Stimulated activated CD4-positive, alpha-beta T cell treated with anti-CD3 and anti-CD28 coated beads, Interleukin-2, amount 100 ng/mL, for 48 hours (primary cell): ENCODE results near the gene ARMC6.
A peak's percentile ranks its signal among the peaks of the same experiment; 100 is the strongest.
"Not testable (repeated sequence)": the region's sequence is repeated elsewhere in the genome, so short reads cannot be mapped to it uniquely, and the experiment has no call there.

Source experiments
- DNase-seq, 2 donors: peaks; one replicate each; pipeline ENCODE4 v3.0.0-alpha.2; 2020

The ARMC6 gene

DNA sequence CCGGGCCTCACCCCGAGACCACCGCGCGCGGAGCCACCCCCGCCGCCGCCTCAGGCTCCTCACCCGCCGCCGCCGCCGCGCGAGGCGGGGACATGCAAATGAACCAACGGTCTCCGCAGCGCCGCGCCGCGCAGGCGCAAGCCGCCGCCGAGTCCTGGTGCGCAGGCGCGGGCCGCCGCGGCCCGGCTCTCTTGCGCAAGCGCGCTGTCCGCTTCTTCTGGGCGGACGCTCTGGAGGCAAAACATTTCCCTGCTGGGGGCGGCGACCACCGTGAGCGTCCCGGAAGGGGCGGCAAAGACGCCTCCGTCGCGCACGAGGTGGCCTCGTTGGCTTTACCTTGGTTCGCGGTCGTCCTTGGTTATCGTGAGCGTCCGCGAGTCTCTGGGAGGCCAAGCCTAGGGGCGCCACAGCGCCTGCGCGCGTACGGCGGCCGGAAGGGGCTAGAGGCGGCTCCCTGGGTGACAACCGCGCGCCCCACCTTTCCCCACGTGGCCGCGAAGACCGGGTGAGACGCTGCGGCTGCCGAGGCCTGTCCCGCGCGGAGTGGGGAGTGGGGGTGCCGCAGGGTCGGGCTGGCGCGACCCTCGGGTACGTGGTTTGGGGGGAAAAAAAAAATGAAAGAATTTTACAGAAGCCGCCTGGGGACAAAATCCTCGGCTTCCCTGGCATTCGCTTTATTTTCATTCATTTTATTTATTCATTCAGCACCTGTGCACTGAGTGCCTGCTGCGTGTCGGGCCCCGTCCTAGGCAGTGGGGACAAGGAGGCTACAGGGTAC is at the start of gene ARMC6, which contains the start of gene SUGP2:
Gene ARMC6, plus strand, starts transcription at position 178 of the 778 bp plus-strand sequence. CDS start 607 bp downstream, outside the sequence.
Gene SUGP2, minus strand, starts transcription at position 92 of the 778 bp plus-strand sequence. CDS start 2,446 bp downstream, outside the sequence.
- DNase-seq: peak; percentile 83 to 84

DNA sequence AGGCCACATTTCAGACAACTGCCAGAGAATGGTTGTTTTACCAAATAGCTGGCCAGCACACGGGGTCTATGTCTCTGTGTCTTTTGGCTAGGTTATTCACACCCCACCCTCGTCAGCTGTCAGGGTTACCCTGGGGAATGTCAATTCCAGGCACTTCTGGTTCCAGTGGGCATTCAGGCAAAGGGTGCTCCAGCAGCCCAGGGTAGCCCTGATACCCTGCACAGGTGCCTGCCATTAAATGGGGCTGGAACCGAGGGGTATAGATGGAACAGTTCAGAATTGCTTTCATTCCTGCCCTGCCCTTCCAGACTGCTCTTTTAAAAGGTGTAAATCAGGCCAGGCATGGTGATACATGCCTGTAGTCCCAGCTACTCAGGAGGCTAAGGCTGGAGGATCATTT is 49.2 kb upstream of the ARMC6 start:
- DNase-seq: no peak

DNA sequence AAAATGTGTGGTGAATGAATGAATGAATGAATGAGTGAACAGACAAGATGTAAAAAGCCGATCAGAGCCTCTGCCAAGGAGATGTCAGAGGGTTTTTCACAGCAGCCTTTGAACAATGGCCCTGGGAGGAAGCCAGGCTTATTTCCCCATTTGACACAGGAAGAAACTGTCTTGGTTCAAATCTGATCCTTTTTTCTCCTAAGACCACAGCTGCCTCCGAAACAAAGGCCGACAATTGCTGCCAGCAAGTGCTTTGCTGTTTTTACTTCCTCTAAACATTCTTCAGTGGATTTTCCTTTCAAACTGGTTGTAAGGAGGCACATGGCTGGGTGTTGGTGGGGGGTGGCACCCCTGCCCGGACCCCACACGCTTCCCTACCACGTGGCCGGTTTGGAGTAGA is 48.1 kb upstream of the ARMC6 start:
- no peak for DNase-seq

DNA sequence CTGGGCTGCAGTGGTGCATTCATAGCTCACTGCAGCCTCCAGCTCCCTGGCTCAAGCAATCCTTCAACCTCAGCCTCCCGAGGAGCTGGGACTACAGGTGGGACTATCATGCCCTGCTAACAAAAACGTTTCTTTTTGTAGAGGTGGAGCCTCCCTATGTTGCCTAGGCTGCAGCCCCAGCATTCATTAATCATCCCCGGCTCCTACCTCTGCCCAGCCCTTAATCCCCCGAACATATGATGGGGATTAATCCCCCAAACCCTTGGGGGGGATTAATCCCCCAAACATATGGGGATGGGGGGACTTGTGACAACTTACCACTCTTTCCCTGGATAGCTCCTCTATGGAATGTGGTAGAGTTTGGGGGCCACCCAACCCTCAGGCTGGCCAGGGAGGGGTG is 45.9 kb upstream of the ARMC6 start:
- DNase-seq: no peak

DNA sequence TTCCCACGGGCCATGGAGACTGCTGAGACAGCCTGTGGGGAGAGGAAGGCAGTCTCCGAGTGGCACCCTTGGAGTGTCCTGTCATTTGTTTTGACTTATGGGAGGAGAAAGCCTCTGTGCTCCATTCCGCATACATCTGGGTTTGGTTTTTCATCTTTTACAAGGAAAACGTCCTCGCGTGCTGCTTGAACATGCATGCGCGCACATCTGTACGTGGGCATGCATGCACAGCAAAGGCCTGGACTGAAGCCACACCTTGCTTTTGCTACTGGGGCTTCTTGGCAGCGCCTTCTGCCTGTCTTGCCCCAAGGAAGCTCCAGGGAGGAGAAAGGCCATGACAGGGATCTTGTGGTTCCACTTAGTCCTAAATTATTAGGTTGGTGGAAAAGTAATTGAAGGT is 44.1 kb upstream of the ARMC6 start:
- no peak for DNase-seq

DNA sequence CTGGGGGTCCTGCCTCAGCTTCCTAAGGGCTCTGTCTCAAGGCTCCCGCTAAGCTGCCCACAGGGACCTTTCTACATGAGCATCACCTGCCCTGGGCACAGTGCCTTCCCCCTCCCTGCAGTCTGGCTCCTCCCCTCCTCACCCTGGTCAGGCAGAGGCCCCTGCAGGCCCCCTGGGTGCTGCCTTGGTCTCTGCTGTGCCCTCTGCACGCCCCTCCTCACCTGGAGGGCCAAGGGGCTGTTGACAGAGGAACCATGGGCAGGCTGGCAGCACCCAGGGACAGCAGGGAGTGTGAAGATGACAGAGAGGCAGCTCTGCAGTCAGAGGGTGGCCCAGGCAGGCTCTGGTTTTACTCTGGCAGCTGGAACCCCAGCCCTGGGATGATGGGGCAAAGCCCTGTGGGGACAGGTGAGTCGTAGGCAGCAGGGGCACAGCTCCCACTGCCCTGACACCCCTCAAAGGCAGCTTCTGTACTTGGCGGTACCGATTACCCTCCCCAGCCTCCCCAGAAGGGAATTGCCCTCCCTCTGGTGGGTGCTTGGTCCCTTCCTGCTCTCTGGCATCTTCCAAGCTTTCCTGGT is 43.2 kb upstream of the ARMC6 start:
- DNase-seq: no peak

DNA sequence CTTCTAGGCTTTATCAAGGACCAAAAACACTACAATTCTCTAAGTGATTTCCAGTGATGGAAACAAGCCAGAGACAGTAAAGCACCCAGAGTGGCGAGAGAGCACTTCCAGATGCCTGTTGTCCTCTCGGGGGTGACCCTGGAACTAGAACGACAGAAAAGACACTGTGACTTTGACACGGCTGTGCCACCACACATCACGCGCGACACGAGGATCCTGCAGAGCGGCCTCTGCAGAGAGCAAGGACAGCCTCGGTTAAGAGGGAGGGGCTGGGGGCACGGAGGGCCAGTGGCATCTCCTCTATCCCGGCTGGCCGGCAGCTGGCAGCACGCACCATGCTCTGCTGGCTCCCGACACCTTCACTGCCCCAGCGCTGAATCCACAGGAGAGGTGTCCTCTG is 42.4 kb upstream of the ARMC6 start:
- no peak for DNase-seq

DNA sequence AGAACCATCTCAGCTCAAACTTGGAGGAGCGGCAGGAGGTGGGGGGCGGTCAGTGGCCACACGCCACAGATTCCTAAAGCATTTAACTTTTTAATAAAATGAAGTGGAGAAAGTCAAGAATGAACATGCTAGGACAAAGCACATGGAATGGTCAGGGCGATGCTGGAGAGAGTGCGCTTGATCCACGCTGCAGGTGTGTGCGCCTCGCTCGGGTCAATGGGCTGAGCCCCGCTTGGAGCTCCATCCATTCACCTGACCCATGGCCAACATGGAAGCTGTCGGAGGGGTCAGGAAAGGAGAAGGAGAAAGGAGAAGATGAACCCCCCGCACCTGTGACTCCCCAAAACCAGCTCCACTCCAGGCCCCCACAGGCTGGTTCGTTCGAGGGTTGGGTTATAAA is 41.9 kb upstream of the ARMC6 start:
- DNase-seq: no peak

DNA sequence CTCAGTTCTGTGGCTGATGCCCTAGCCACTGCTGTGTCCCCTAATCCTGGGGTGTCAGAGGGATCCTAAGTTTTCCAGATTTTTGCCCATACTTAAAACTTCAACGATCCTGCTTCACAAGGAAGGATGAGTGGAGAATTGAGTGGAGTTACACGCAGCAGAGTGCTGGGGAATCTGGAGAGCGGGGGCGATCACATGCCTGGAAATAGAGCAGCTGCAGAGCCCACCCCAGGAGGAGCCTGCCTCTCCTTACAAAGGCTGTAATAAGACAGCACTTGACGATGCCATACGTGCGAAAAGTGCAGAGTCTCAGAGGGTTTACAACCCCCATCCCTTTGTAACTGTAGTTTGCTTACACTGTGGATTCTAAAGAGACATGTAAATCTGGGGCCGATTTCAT is 40.7 kb upstream of the ARMC6 start:
- no peak for DNase-seq

DNA sequence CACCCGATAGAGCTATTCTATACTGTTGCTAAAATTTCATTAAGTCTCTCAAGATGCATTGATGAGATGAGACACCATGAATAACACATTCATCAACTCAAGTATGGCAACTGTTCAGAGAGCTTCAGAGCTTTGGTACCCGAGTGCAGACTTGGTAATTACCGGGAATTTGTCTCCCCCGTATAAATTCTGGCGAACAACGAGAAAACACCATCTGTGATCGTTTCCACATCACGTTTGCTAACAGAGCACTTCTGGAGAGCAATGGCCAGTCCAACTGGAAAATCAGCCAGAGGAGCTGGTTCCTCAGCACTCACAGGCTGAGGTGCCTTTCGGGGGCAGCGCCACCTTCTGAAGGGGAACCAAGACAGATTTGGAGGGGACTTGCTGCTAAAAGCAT is 40.3 kb upstream of the ARMC6 start:
- no peak for DNase-seq

DNA sequence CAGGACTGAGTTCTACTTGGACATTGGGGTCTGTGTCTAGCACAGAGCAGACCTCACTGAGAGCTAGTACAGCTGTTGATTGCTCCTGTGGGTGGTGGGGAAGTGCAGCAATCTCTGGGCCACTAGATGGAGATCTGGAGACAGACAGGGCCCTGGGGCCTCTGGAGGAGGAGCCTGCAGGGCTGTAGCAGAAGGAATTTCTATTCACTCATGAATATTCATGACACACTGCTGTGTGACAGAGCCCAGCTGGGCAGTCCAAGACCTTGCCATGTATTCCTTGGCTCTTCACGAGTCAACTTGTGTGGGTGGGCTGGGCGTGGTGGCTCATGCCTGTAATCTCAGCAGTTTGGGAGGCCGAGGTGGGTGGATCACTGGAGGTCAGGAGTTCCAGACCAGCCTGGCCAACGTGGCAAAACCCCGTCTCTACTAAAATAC is 37.6 kb upstream of the ARMC6 start:
- DNase-seq: no peak

DNA sequence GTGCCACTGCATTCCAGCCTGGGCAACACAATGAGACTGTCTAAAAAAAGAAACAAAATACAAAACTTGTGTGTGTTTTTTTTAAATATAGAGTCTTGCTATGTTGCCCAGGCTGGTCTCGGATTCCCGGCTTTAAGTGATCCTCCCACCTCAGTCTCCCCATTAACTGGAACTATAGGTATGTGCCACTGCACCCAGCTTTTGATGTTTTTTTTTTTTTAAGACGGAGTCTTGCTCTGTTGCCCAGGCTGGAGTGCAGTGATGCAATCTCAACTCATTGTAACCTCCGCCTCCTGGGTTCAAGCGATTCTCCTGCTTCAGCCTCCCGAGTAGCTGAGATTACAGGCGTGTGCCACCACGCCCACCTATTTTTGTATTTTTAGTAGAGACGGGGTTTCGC is 37.1 kb upstream of the ARMC6 start:
- no peak for DNase-seq

DNA sequence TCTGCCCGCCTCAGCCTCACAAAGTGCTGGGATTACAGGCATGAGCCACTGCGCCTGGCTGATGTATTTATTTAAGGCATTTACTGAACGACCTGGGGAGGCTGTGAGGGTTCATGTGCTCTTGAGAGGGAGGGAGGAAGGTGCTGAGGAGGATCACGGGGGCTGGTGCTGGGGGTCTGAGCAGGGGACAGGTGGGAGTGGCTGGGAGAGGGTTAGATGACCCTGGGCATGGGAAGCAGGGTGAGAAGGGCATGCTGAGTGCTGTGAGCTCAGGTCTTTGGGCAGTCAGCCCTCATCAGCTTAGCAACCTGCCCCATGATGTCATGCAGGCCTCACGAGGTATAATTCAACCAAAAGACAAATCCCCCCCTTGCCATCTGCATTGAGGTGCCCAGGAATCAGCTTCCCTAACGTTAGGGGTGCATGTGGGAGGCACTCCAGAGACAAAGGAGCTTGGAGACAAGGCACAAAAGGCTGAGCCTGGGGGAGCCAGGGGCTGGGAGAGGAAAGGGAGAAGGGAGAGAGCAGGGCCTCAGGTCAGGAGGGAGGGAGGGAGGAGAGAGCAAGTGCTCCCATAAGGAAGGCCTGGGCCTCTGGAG is 36.5 kb upstream of the ARMC6 start:
- DNase-seq: no peak

DNA sequence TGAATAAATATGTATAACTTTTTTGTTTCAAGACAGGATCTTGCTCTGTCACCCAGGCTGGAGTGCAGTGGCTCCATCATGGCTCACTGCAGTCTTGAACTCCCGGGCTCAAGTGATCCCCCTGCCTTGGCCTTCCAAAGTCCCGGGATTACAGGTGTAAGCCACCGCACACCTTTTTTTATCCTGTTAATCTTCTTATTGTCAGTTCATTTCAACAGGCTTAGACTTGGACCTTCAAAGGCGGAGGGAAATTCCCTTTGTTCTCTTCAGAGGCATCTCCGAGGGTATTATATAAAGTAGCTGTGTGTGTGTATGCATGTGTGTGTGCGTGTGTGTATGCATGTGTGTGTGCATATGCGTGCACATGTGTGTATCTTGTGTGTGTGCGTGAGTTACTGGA is 35.1 kb upstream of the ARMC6 start:
- DNase-seq: no peak

DNA sequence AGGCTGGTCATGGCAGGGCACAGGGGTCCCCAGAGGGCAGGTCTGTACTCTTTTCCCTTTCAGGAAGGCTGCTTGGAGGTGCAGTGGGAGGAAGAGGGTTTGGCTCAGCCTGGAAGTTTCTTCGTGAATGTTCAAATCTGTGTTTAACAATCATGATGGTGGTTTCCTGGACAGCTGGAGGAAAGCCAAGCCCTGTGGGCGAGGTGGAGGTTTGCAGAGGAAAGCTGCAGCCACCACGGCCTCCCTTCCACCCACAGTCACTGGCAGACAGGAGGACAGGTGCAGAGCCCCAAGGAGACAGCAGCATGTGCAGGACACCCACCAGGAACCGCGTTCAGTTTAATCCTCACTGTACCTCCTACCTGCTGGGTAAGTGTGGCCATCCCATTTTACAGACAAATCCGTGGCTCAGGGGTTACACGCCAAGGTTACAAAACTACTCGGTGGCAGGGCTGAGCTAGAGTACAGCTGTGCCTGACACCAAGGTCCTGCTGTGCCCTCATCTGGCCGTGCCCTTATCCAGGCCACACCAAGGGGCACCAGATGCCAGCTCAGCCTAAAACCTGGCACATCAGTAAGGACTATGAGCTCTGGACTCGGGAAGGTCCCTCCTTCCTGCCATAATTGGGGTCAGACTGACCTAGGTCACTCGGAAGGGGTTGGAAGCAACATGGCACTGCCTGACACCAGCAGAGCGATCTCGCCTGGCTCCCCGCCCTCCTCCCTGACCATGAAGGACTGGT is 34.2 kb upstream of the ARMC6 start:
- no peak for DNase-seq

DNA sequence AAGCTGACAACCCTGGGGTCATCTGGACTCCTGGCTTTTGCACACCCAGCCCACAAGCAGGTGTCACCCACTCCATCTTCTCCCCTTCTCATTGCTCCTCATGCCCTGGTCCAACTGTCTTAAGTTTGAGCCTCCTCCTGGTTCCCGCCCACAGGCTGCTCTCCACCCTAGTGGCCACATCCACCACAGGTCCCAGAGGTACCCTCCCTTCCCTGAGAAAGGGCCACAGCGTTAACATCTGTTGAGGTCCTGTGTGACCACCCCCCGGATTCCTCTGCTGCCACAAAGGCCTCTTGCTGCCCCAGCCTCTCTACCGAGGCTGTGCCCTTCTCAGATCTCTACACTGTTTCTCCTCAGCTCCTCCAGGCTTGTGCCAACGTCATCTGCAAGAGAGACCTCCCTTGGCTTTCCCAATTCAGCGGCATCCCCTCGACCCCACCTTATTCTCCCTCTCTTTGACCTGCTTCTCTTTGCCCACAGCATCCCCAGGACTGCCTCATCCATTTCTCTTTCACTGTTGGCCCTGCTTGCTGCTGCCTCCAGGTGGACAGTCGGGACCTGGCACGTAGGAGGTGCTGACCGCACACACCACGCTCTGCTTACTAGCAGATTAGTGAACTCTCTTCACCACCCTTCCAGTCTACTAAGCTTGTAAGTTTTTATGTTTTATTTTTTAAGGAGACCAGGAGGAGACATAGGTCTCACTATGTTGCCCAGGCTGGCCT is 33.3 kb upstream of the ARMC6 start:
- no peak for DNase-seq

DNA sequence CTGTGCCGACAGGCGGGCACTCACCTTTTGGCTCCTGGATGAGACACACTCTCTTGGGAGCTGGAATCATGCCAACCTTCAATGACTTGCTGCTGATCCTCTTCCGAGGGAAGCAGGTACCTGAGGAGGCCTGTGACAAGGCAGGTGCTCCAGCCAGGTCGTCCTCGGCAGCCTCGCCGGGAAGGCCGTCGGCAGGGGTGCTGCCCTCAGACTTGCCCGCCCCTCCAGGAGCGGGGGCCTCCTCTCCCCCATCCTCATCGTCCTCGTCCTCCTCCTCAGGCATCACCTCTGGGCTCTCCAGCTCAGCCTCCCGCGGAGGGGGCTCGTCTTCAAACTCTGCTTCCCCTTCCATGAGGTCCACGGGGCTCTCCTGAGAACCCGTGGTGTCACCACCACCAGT is 29.3 kb upstream of the ARMC6 start:
- no peak for DNase-seq

DNA sequence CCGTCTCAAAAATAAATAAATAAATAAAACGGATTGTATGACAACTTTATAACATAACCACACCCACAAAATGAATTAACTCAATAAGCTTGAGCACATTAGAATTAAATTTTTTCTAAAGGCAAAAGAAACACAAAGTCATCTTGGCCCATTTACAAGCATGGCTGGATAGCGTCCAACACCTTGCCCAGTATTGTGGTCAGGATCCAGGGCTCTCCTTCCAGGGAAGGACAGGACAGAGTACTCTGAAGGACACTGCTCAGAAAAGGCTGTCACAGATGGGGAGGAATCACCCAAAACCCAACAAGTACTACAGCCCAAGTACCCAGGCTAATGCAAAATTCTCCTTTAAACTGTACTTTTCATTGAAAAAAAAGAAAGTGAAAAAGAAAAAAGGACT is 27.2 kb upstream of the ARMC6 start:
- no peak for DNase-seq

DNA sequence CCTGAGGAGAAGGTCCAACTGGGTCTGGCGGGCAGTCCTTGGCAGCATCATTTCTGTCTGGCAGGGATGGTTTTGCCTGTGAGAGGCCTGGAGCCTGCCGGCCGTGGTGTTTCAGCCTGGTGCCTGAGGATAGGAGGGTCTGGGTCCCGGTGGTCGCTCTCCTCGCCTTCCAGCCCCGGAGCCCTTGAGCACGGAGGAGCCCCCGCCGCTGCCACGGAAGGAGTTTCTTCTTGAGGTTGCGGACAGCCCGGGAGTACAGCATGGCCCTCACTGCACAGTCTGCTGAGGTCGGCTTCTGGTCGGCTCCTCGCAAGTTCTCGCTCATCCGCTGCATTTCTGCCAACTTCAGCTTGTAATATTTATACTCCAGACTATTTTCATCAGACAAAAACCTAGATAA is 23.5 kb upstream of the ARMC6 start:
- no peak for DNase-seq

DNA sequence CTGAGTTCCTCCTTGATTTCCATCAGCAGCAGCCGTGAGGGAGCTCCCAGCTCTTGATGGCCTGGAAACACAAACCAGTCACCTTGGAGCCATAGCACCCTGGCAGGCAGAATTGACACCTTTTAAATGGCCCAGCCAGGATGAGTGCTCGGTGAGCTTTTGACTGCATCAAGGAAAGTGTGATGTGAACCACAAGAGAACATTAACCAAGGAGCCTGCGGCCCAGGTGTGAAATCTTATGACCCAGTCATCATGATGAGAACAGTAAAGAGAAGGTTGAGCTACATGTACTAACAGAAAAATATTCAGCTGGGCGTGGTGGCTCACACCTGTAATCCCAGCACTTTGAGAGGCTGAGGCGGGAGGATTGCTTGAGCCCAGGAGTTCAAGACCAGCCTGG is 22.9 kb upstream of the ARMC6 start:
- DNase-seq: no peak

DNA sequence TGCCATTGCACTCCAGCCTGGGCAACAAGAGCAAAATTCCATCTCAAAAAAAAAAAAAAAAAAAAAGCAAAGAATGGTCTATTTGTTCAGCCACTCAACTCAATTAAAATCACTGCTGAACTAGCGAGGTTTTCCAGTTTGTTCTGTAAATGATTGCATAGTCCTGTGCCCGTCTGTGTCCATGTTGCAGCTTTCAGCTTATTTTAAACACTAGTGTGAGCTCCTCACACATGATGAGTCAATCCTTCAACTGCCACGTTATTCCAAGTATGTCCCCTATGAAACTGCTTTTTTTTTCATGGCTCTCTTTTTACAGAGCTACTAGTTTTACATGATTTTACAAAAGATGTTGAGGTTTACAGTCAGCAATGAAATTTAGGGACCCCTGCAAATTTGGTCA is 12.3 kb upstream of the ARMC6 start:
- DNase-seq: no peak

DNA sequence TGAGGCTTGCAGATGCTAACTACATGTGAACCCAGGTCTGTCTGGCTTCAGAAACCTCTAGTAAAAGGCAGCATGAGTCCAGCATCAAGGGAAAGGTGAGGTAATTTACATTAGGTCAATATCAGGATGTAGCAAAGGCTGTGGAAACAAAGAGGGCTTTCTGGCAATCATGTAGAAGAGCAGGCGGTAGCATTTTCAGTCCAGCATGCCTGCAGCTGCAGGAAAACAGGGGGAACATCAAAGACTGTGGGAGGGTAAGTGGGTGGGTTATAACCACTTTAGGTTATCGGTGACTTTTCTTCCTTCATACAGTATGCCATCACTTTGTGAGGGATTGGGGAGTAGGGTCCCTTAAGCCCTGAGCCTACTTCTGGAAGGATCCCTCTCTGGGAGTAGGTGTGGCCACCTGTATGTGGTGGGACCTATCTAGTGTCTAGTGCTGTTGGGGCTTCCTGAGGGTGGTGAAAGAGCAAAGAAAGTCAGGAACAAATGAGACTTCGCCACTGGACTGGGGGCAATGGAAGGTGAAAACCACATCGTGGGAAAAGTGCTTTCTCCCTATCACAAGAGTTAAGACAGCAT is 10.9 kb upstream of the ARMC6 start:
- DNase-seq: no peak

DNA sequence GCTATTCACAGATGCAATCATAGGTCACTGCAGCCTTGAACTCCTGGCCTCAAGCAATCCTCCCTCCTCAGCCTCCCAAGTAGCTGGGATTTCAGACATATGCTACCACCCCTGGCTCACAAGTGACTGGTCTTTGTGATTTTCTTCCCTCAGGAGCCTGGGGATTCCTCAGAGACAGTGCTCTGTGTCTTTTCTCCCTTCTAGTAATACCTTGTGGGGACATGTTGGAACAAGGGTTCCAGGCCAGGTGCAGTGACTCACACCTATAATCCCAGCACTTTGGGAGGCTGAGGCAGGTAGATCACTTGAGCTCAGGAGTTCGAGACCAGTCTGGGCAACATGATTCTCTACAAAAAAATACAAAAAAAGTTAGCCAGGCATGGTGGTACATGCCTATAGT is 10.0 kb upstream of the ARMC6 start:
- DNase-seq: not testable (repeated sequence)
